Measurements from ENCODE around the gene PCDH18. TPM values are rescaled to one million over a fixed set of nuclear protein-coding genes. Genes with fewer than 3 reads are reported as not detected.
"Not testable (repeated sequence)": the region's sequence is repeated elsewhere in the genome, so short reads cannot be mapped to it uniquely, and the experiment has no call there.

Gene PCDH18
- polyA plus RNA-seq, 4 donors = 133 to 216 (median 169) TPM

- DNase-seq (ENCODE audit: low read depth in 4 of 4, low spot score in 3 of 4) = no peak
Observed at GRCh38 chr4:137530176-137530575, 2.1 kb downstream of the PCDH18 start.

GRCh38 chr4:137529432-137529831, 2.9 kb downstream of the PCDH18 start:
- DNase-seq (ENCODE audit: low read depth in 4 of 4, low spot score in 3 of 4) = no peak

- DNase-seq (ENCODE audit: low read depth in 4 of 4, low spot score in 3 of 4) = no peak
Observed at GRCh38 chr4:137528673-137529072, 3.6 kb downstream of the PCDH18 start.

GRCh38 chr4:137526681-137527080, 5.6 kb downstream of the PCDH18 start:
- DNase-seq (ENCODE audit: low read depth in 4 of 4, low spot score in 3 of 4) = no peak

GRCh38 chr4:137524725-137525369, 7.4 kb downstream of the PCDH18 start:
- DNase-seq (ENCODE audit: low read depth in 4 of 4, low spot score in 3 of 4) = no peak

- DNase-seq (ENCODE audit: low read depth in 4 of 4, low spot score in 3 of 4) = no peak
Observed at GRCh38 chr4:137523329-137523728, 9.0 kb downstream of the PCDH18 start.

GRCh38 chr4:137521053-137521452, 11.2 kb downstream of the PCDH18 start:
- DNase-seq (ENCODE audit: low read depth in 4 of 4, low spot score in 3 of 4) = no peak

- DNase-seq (ENCODE audit: low read depth in 4 of 4, low spot score in 3 of 4) = no peak
Observed at GRCh38 chr4:137519406-137519805, 12.9 kb downstream of the PCDH18 start.

GRCh38 chr4:137517323-137517722, 15.0 kb downstream of the PCDH18 start:
- DNase-seq (ENCODE audit: low read depth in 4 of 4, low spot score in 3 of 4) = not testable (repeated sequence)

GRCh38 chr4:137514406-137515111, 17.7 kb downstream of the PCDH18 start:
- no peak for DNase-seq (ENCODE audit: low read depth in 4 of 4, low spot score in 3 of 4)

GRCh38 chr4:137510557-137511265, 21.6 kb downstream of the PCDH18 start:
- no peak for DNase-seq (ENCODE audit: low read depth in 4 of 4, low spot score in 3 of 4)

- no peak for DNase-seq (ENCODE audit: low read depth in 4 of 4, low spot score in 3 of 4)
Observed at GRCh38 chr4:137509855-137510282, 22.4 kb downstream of the PCDH18 start.

- DNase-seq (ENCODE audit: low read depth in 4 of 4, low spot score in 3 of 4) = no peak
Observed at GRCh38 chr4:137502339-137503129, 29.8 kb downstream of the PCDH18 start.

GRCh38 chr4:137496267-137496666, 36.0 kb downstream of the PCDH18 start:
- DNase-seq (ENCODE audit: low read depth in 4 of 4, low spot score in 3 of 4) = not testable (repeated sequence)

- DNase-seq (ENCODE audit: low read depth in 4 of 4, low spot score in 3 of 4) = no peak
Observed at GRCh38 chr4:137495578-137495977, 36.7 kb downstream of the PCDH18 start.

GRCh38 chr4:137483313-137483959, 48.9 kb downstream of the PCDH18 start:
- DNase-seq (ENCODE audit: low read depth in 4 of 4, low spot score in 3 of 4) = not testable (repeated sequence)

GRCh38 chr4:137479657-137480056, 52.6 kb downstream of the PCDH18 start:
- DNase-seq (ENCODE audit: low read depth in 4 of 4, low spot score in 3 of 4) = not testable (repeated sequence)

GRCh38 chr4:137476345-137476744, 55.9 kb downstream of the PCDH18 start:
- no peak for DNase-seq (ENCODE audit: low read depth in 4 of 4, low spot score in 3 of 4)

- DNase-seq (ENCODE audit: low read depth in 4 of 4, low spot score in 3 of 4) = peak in 3 of 4 donors; percentile 27 to 36 (median 29)
Observed at GRCh38 chr4:137474711-137475301, 57.5 kb downstream of the PCDH18 start.

GRCh38 chr4:137471895-137472294, 60.4 kb downstream of the PCDH18 start:
- no peak for DNase-seq (ENCODE audit: low read depth in 4 of 4, low spot score in 3 of 4)
